ENCODE results near the gene HELZ2. TPM values are rescaled to one million over a fixed set of nuclear protein-coding genes. Genes with fewer than 3 reads are reported as not detected.
A peak's percentile ranks its signal among the peaks of the same experiment; 100 is the strongest.

Gene HELZ2
- total and polyA plus RNA-seq, 7 experiments from 2014 or later, result 3.8 to 102 (median 24.9) TPM

GRCh38 chr20:63534831-63535651 is 39.0 kb downstream of the HELZ2 start:
- Histone ChIP-seq H3K27me3 (ENCODE audit: control insufficient read depth in 2 of 2, insufficient read depth in 2 of 2, low read length in 2 of 2) (no peaks in the 10 kb centered on the region), H3K27ac (ENCODE audit: low read depth, low read length) (no peak overlapping the region), H3K4me1 (ENCODE audit: control insufficient read depth in 2 of 2, insufficient read depth in 2 of 2, low read length in 2 of 2) (peaks cover 15 to 21% of the 10 kb centered on the region in 2 donors), H3K4me3 (ENCODE audit: low read length) (no peak overlapping the region), H3K9me3 (ENCODE audit: control insufficient read depth in 2 of 3, low read length in 3 of 3) (no peaks in the 10 kb centered on the region), H3K36me3 (ENCODE audit: control insufficient read depth in 2 of 3, insufficient read depth in 3 of 3, low read length in 3 of 3) (no peaks in the 10 kb centered on the region)
- ChIA-PET CTCF (interaction anchor here (0.6 kb wide), 1 partner anchor 247 kb away, joined by 3 read pairs; no protein-coding TSS in a partner anchor), POLR2A (interaction anchor here (7.4 kb wide), 1 partner anchor 13 kb away, joined by 89 read pairs; the partner anchor contains the start of gene PPDPF)
- DNase-seq, result no peak
- H3K4me3 Mint-ChIP-seq, result no peak overlapping the region
- intact Hi-C loops (cut with micrococcal nuclease), result loop anchor here (5.0 to 10.0 kb wide), 8 partner anchors 172 to 542 kb away; partner anchors contain the start of genes ARFRP1 (in 1 of the 2), C20orf204 (in 1 of the 2), LIME1 (in 1 of the 2) and RGS19 (in 1 of the 2)
- peaks cover 0 to 2% (median 0%) of the 10 kb centered on the region in 11 donors for H3K9me3 Mint-ChIP-seq
- peak overlapping the region in 2 of 9 donors; percentile 52 to 62 for H3K27ac Mint-ChIP-seq
- no peak for ATAC-seq
- H3K27me3 Mint-ChIP-seq, result no peaks in the 10 kb centered on the region
- H3K4me1 Mint-ChIP-seq, result peaks cover 6 to 13% (median 8%) of the 10 kb centered on the region in 7 donors
- H3K36me3 Mint-ChIP-seq, result no peaks in the 10 kb centered on the region

GRCh38 chr20:63534427-63534830 is 39.6 kb downstream of the HELZ2 start:
- Histone ChIP-seq H3K4me1 (ENCODE audit: control insufficient read depth in 2 of 2, insufficient read depth in 2 of 2, low read length in 2 of 2) (peaks cover 15 to 21% of the 10 kb centered on the region in 2 donors), H3K9me3 (ENCODE audit: control insufficient read depth in 2 of 3, low read length in 3 of 3) (no peaks in the 10 kb centered on the region), H3K4me3 (ENCODE audit: low read length) (no peak overlapping the region), H3K27me3 (ENCODE audit: control insufficient read depth in 2 of 2, insufficient read depth in 2 of 2, low read length in 2 of 2) (no peaks in the 10 kb centered on the region), H3K36me3 (ENCODE audit: control insufficient read depth in 2 of 3, insufficient read depth in 3 of 3, low read length in 3 of 3) (no peaks in the 10 kb centered on the region), H3K27ac (ENCODE audit: low read depth, low read length) (no peak overlapping the region)
- H3K27me3 Mint-ChIP-seq, result no peaks in the 10 kb centered on the region
- ChIA-PET POLR2A (interaction anchor here (7.4 kb wide), 1 partner anchor 12 kb away, joined by 89 read pairs; the partner anchor contains the start of gene PPDPF), CTCF (no interaction called here)
- peaks cover 0 to 2% (median 0%) of the 10 kb centered on the region in 11 donors for H3K9me3 Mint-ChIP-seq
- DNase-seq (no peak), ATAC-seq (no peak)
- no peak overlapping the region for H3K27ac Mint-ChIP-seq
- H3K36me3 Mint-ChIP-seq, result no peaks in the 10 kb centered on the region
- peaks cover 6 to 13% (median 8%) of the 10 kb centered on the region in 7 donors for H3K4me1 Mint-ChIP-seq
- H3K4me3 Mint-ChIP-seq, result no peak overlapping the region
- intact Hi-C loops (cut with micrococcal nuclease), result loop anchor here in 1 of 2 donors (10.0 kb wide), 1 partner anchor 530 kb away; the partner anchor contains the start of gene TCEA2

GRCh38 chr20:63533871-63534393 is 40.1 kb downstream of the HELZ2 start:
- Histone ChIP-seq H3K4me3 (ENCODE audit: low read length) (no peak overlapping the region), H3K4me1 (ENCODE audit: control insufficient read depth in 2 of 2, insufficient read depth in 2 of 2, low read length in 2 of 2) (peaks cover 14 to 16% of the 10 kb centered on the region in 2 donors), H3K9me3 (ENCODE audit: control insufficient read depth in 2 of 3, low read length in 3 of 3) (no peaks in the 10 kb centered on the region), H3K36me3 (ENCODE audit: control insufficient read depth in 2 of 3, insufficient read depth in 3 of 3, low read length in 3 of 3) (no peaks in the 10 kb centered on the region), H3K27ac (ENCODE audit: low read depth, low read length) (no peak overlapping the region), H3K27me3 (ENCODE audit: control insufficient read depth in 2 of 2, insufficient read depth in 2 of 2, low read length in 2 of 2) (no peaks in the 10 kb centered on the region)
- intact Hi-C loops (cut with micrococcal nuclease), result loop anchor here in 1 of 2 donors (10.0 kb wide), 1 partner anchor 531 kb away; the partner anchor contains the start of gene TCEA2
- CTCF ChIA-PET, result no interaction called here
- ATAC-seq (no peak), DNase-seq (peak in 1 of 9 donors; percentile 8)
- H3K36me3 Mint-ChIP-seq, result no peaks in the 10 kb centered on the region
- no peak overlapping the region for H3K4me3 Mint-ChIP-seq
- H3K9me3 Mint-ChIP-seq, result peaks cover 0 to 2% (median 0%) of the 10 kb centered on the region in 11 donors
- H3K27me3 Mint-ChIP-seq, result no peaks in the 10 kb centered on the region
- no peak overlapping the region for H3K27ac Mint-ChIP-seq
- POLR2A ChIA-PET, result interaction anchor here (7.4 kb wide), 1 partner anchor 11 kb away, joined by 89 read pairs; the partner anchor contains the start of gene PPDPF
- H3K4me1 Mint-ChIP-seq, result peaks cover 6 to 13% (median 7%) of the 10 kb centered on the region in 7 donors

GRCh38 chr20:63533388-63533787 is 40.7 kb downstream of the HELZ2 start:
- Mint-ChIP-seq H3K27ac (no peak overlapping the region), H3K9me3 (peaks cover 0 to 2% (median 0%) of the 10 kb centered on the region in 11 donors), H3K27me3 (no peaks in the 10 kb centered on the region), H3K36me3 (no peaks in the 10 kb centered on the region), H3K4me1 (peaks cover 6 to 13% (median 7%) of the 10 kb centered on the region in 7 donors), H3K4me3 (no peak overlapping the region)
- Histone ChIP-seq H3K27me3 (ENCODE audit: control insufficient read depth in 2 of 2, insufficient read depth in 2 of 2, low read length in 2 of 2) (no peaks in the 10 kb centered on the region), H3K4me3 (ENCODE audit: low read length) (no peak overlapping the region), H3K9me3 (ENCODE audit: control insufficient read depth in 2 of 3, low read length in 3 of 3) (no peaks in the 10 kb centered on the region), H3K36me3 (ENCODE audit: control insufficient read depth in 2 of 3, insufficient read depth in 3 of 3, low read length in 3 of 3) (no peaks in the 10 kb centered on the region), H3K27ac (ENCODE audit: low read depth, low read length) (no peak overlapping the region), H3K4me1 (ENCODE audit: control insufficient read depth in 2 of 2, insufficient read depth in 2 of 2, low read length in 2 of 2) (peaks cover 9 to 11% of the 10 kb centered on the region in 2 donors)
- DNase-seq, result no peak
- CTCF ChIA-PET, result no interaction called here
- intact Hi-C loops (cut with micrococcal nuclease), result loop anchor here in 1 of 2 donors (10.0 kb wide), 1 partner anchor 531 kb away; the partner anchor contains the start of gene TCEA2
- ATAC-seq, result no peak
- POLR2A ChIA-PET, result no interaction called here

GRCh38 chr20:63532449-63532971 is 41.5 kb downstream of the HELZ2 start:
- Histone ChIP-seq H3K4me3 (ENCODE audit: low read length) (no peak overlapping the region), H3K27me3 (ENCODE audit: control insufficient read depth in 2 of 2, insufficient read depth in 2 of 2, low read length in 2 of 2) (no peaks in the 10 kb centered on the region), H3K36me3 (ENCODE audit: control insufficient read depth in 2 of 3, insufficient read depth in 3 of 3, low read length in 3 of 3) (no peaks in the 10 kb centered on the region), H3K4me1 (ENCODE audit: control insufficient read depth in 2 of 2, insufficient read depth in 2 of 2, low read length in 2 of 2) (peaks cover 7 to 8% of the 10 kb centered on the region in 2 donors), H3K27ac (ENCODE audit: low read depth, low read length) (no peak overlapping the region), H3K9me3 (ENCODE audit: control insufficient read depth in 2 of 3, low read length in 3 of 3) (no peaks in the 10 kb centered on the region)
- ATAC-seq (no peak), DNase-seq (no peak)
- Mint-ChIP-seq H3K36me3 (no peaks in the 10 kb centered on the region), H3K4me3 (no peak overlapping the region), H3K27ac (peak overlapping the region in 2 of 9 donors; percentile 51 to 75), H3K27me3 (no peaks in the 10 kb centered on the region), H3K4me1 (peaks cover under 1 to 8% (median 6%) of the 10 kb centered on the region in 7 donors), H3K9me3 (peaks cover 0 to 2% (median 0%) of the 10 kb centered on the region in 11 donors)
- CTCF ChIA-PET, result no interaction called here
- intact Hi-C loops (cut with micrococcal nuclease), result loop anchor here in 1 of 2 donors (10.0 kb wide), 1 partner anchor 532 kb away; the partner anchor contains the start of gene TCEA2
- POLR2A ChIA-PET, result interaction anchor here (0.6 kb wide), 1 partner anchor 93 kb away, joined by 3 read pairs; no protein-coding TSS in a partner anchor

Data from naive thymus-derived CD4-positive, alpha-beta T cell (primary cell).